Osteoblast (primary cell): Measurements from ENCODE around the gene C11orf24. TPM values are rescaled to one million over a fixed set of nuclear protein-coding genes. Genes with fewer than 3 reads are reported as not detected.

ENCODE experiments used
- DNase-seq: peaks from one replicate; pipeline ENCODE4 v3.0.0; 2011; ENCODE audit warnings: low spot score, mixed read lengths; ENCODE audit not compliant: insufficient read length; ENCODE audit errors: missing footprints
- H2AFZ ChIP-seq: 2 replicates; pipeline ENCODE4 v1.6.0; 2011; ENCODE audit warnings: mild to moderate bottlenecking, low read length
- H3K27ac ChIP-seq: 2 replicates; pipeline ENCODE4 v1.5.1; 2011; ENCODE audit warnings: mild to moderate bottlenecking, low read depth, low read length, moderate library complexity
- H3K27me3 ChIP-seq: 2 replicates; pipeline ENCODE4 v1.6.0; 2012; ENCODE audit warnings: mild to moderate bottlenecking, control low read depth, inconsistent platforms, low read length, moderate library complexity; ENCODE audit not compliant: insufficient read depth
- H3K36me3 ChIP-seq: 2 replicates; pipeline ENCODE4 v1.5.1; 2011; ENCODE audit warnings: mild to moderate bottlenecking, low read length, control low read depth, moderate library complexity; ENCODE audit not compliant: insufficient read depth
- H3K4me1 ChIP-seq: 2 replicates; pipeline ENCODE4 v1.5.1; 2011; ENCODE audit warnings: mild to moderate bottlenecking, low read length, control low read depth, moderate library complexity; ENCODE audit not compliant: insufficient read depth
- H3K4me2 ChIP-seq: 2 replicates; pipeline ENCODE4 v1.6.0; 2011; ENCODE audit warnings: mild to moderate bottlenecking, low read length; ENCODE audit not compliant: insufficient read depth
- H3K4me3 ChIP-seq: fragments of 200-600 bp; sonication (generic); 3 replicates; pipeline ENCODE4 v1.5.1; 2012; ENCODE audit warnings: mild to moderate bottlenecking, low read length, inconsistent platforms; ENCODE audit not compliant: insufficient read depth
- H3K79me2 ChIP-seq: 2 replicates; pipeline ENCODE4 v1.6.0; 2012; ENCODE audit warnings: mild to moderate bottlenecking, low read length, control low read depth, inconsistent platforms; ENCODE audit not compliant: insufficient read depth
- H3K9me3 ChIP-seq: 2 replicates; pipeline ENCODE4 v1.5.1; 2011; ENCODE audit warnings: low read depth, low read length, control low read depth
- H4K20me1 ChIP-seq: 2 replicates; pipeline ENCODE4 v1.6.0; 2012; ENCODE audit warnings: mild to moderate bottlenecking, low read length, control low read depth; ENCODE audit not compliant: insufficient read depth
- CTCF ChIP-seq: IDR thresholded peaks from 2 replicates; pipeline ENCODE4 v1.5.1; 2011; ENCODE audit warnings: mild to moderate bottlenecking, low read depth, low read length, moderate library complexity; ENCODE audit errors: extremely low read depth
- total RNA-seq: library from RNA; depleted of rRNA; stranded (reverse); fragments of >200 nt; gene quantifications from 2 replicates; pipeline ENCODE4 v1.2.3, GENCODE V29; 2012

C11orf24 gene
- total RNA-seq, 1 donor: 40.5 TPM

- Histone ChIP-seq H3K27me3 (no peaks in the 10 kb centered on the region), H3K36me3 (peaks cover 63% of the 10 kb centered on the region), H4K20me1 (peaks cover 49% of the 10 kb centered on the region), H3K27ac (no peak overlapping the region), H3K4me1 (peaks cover 9% of the 10 kb centered on the region), H3K4me3 (no peak overlapping the region), H3K79me2 (peaks cover 22% of the 10 kb centered on the region), H2AFZ (no peak overlapping the region), H3K4me2 (no peak overlapping the region), H3K9me3 (no peaks in the 10 kb centered on the region)
- no peak for TF ChIP-seq CTCF
- DNase-seq: peak; percentile 79
Observed at GRCh38 chr11:68261749-68262543, 9.8 kb downstream of the C11orf24 start.

- peaks cover 54% of the 10 kb centered on the region for H3K36me3 ChIP-seq
- H3K4me3 ChIP-seq: no peak overlapping the region
- TF ChIP-seq CTCF: no peak
- no peak overlapping the region for H3K4me2 ChIP-seq
- H3K27me3 ChIP-seq: no peaks in the 10 kb centered on the region
- H3K4me1 ChIP-seq: peaks cover 18% of the 10 kb centered on the region
- DNase-seq: no peak
- H3K9me3 ChIP-seq: no peaks in the 10 kb centered on the region
- H4K20me1 ChIP-seq: peaks cover 40% of the 10 kb centered on the region
- H3K79me2 ChIP-seq: peaks cover 12% of the 10 kb centered on the region
- H2AFZ ChIP-seq: no peak overlapping the region
- no peak overlapping the region for H3K27ac ChIP-seq
Observed at GRCh38 chr11:68261006-68261405, 10.8 kb downstream of the C11orf24 start.

- Histone ChIP-seq H3K4me2 (no peak overlapping the region), H3K4me3 (no peak overlapping the region), H3K36me3 (peaks cover 49% of the 10 kb centered on the region), H3K9me3 (no peaks in the 10 kb centered on the region), H3K79me2 (peaks cover 9% of the 10 kb centered on the region), H3K4me1 (peaks cover 19% of the 10 kb centered on the region), H3K27me3 (no peaks in the 10 kb centered on the region), H4K20me1 (peaks cover 36% of the 10 kb centered on the region), H3K27ac (no peak overlapping the region), H2AFZ (no peak overlapping the region)
- peak; percentile 36 for DNase-seq
- TF ChIP-seq CTCF: no peak
Observed at GRCh38 chr11:68260484-68260883, 11.3 kb downstream of the C11orf24 start.

- DNase-seq: peak; percentile 56
- Histone ChIP-seq H3K79me2 (no peaks in the 10 kb centered on the region), H3K27ac (no peak overlapping the region), H3K36me3 (peaks cover 40% of the 10 kb centered on the region), H4K20me1 (peaks cover 28% of the 10 kb centered on the region), H3K4me2 (no peak overlapping the region), H3K27me3 (no peaks in the 10 kb centered on the region), H3K4me1 (peaks cover 19% of the 10 kb centered on the region), H3K9me3 (no peaks in the 10 kb centered on the region), H3K4me3 (no peak overlapping the region), H2AFZ (no peak overlapping the region)
- no peak for TF ChIP-seq CTCF
Observed at GRCh38 chr11:68259122-68259959, 12.4 kb downstream of the C11orf24 start.
